Stimulated activated CD4-positive, alpha-beta T cell treated with anti-CD3 and anti-CD28 coated beads, Interleukin-4, amount 100 ng/mL, for 24 hours (primary cell): ENCODE data around the gene KIF6.

ENCODE experiments used
- DNase-seq: peaks from one replicate; pipeline ENCODE4 v3.0.0-alpha.2; 2020

The KIF6 gene

GRCh38 chr6:39367700-39368099 is 357.5 kb downstream of the KIF6 start:
- DNase-seq = no peak

- DNase-seq = no peak
Measured at GRCh38 chr6:39366931-39367618, 358.1 kb downstream of the KIF6 start.

GRCh38 chr6:39365281-39366074 is 359.7 kb downstream of the KIF6 start:
- DNase-seq = no peak

- DNase-seq = no peak
Measured at GRCh38 chr6:39363280-39363679, 361.9 kb downstream of the KIF6 start.

GRCh38 chr6:39362487-39362865 is 362.7 kb downstream of the KIF6 start:
- DNase-seq = no peak

GRCh38 chr6:39361657-39362486 is 363.3 kb downstream of the KIF6 start:
- DNase-seq = peak; percentile 40

- DNase-seq = no peak
Measured at GRCh38 chr6:39360378-39360777, 364.8 kb downstream of the KIF6 start.

- no peak for DNase-seq
Measured at GRCh38 chr6:39357998-39358686, 367.1 kb downstream of the KIF6 start.

- DNase-seq = no peak
Measured at GRCh38 chr6:39353698-39354315, 371.4 kb downstream of the KIF6 start.

GRCh38 chr6:39350723-39351505 is 374.3 kb downstream of the KIF6 start:
- no peak for DNase-seq

GRCh38 chr6:39348740-39349139 is 376.5 kb downstream of the KIF6 start:
- no peak for DNase-seq

- DNase-seq = peak; percentile 56
Measured at GRCh38 chr6:39347906-39348585, 377.2 kb downstream of the KIF6 start.

GRCh38 chr6:39347206-39347605 is 378.0 kb downstream of the KIF6 start:
- DNase-seq = no peak

- DNase-seq = no peak
Measured at GRCh38 chr6:39344821-39345280, 380.4 kb downstream of the KIF6 start.

- no peak for DNase-seq
Measured at GRCh38 chr6:39343396-39343870, 381.8 kb downstream of the KIF6 start.

GRCh38 chr6:39342692-39343395 is 382.4 kb downstream of the KIF6 start:
- no peak for DNase-seq

- DNase-seq = no peak
Measured at GRCh38 chr6:39341937-39342336, 383.3 kb downstream of the KIF6 start.

- DNase-seq = no peak
Measured at GRCh38 chr6:39341352-39341751, 383.9 kb downstream of the KIF6 start.

GRCh38 chr6:39339868-39340550 is 385.2 kb downstream of the KIF6 start:
- DNase-seq = no peak
